Transverse colon (tissue), 4 donors: Measurements from ENCODE around the gene LRP1B. TPM values are rescaled to one million over a fixed set of nuclear protein-coding genes. Genes with fewer than 3 reads are reported as not detected.

Source experiments
- DNase-seq: peaks from one replicate; pipeline ENCODE4 v3.0.0-alpha.2; 2019
- H3K27ac ChIP-seq, 4 donors: fragments of 200-600 bp; sonication (generic); 2 replicates each; pipeline ENCODE4 v1.5.1; 2016 to 2018; ENCODE audit warnings: inconsistent platforms in 4 of 4
- H3K27me3 ChIP-seq: fragments of 200-600 bp; sonication (generic); 2 replicates; pipeline ENCODE4 v1.5.1; 2017; ENCODE audit warnings: inconsistent platforms
- H3K36me3 ChIP-seq, 4 donors: fragments of 200-600 bp; sonication (generic); 2 replicates each; pipeline ENCODE4 v1.5.1; 2017 to 2019; ENCODE audit warnings: inconsistent platforms in 4 of 4
- H3K4me1 ChIP-seq, 4 donors: fragments of 200-600 bp; sonication (generic); 2 replicates each; pipeline ENCODE4 v1.5.1; 2017 to 2020; ENCODE audit warnings: inconsistent platforms in 4 of 4
- H3K4me3 ChIP-seq, 4 donors: fragments of 200-600 bp; sonication (generic); 1 replicate in 1 of 4; 2 replicates in 3 of 4; pipeline versions ENCODE4 v1.5.1 to v1.6.1; 2017 to 2019; ENCODE audit warnings: inconsistent platforms in 4 of 4
- H3K9me3 ChIP-seq, 2 donors: fragments of 200-600 bp; sonication (generic); 2 replicates each; pipeline ENCODE4 v1.5.1; 2017 to 2019; ENCODE audit warnings: inconsistent platforms in 2 of 2
- EP300 ChIP-seq: sonication (generic); formaldehyde crosslinking; IDR thresholded peaks from one replicate; pipeline ENCODE4 v1.6.1; 2017; ENCODE audit warnings: antibody characterized with exemption, low read depth
- POLR2A ChIP-seq: fragments of 450-650 bp; IDR thresholded peaks from one replicate; pipeline ENCODE4 v1.6.1; 2016; ENCODE audit warnings: antibody characterized with exemption, mild to moderate bottlenecking, moderate library complexity
- POLR2AphosphoS5 ChIP-seq, 3 donors: sonication (generic); formaldehyde crosslinking; IDR thresholded peaks; one replicate each; pipeline ENCODE4 v1.6.1; 2016; ENCODE audit warnings: antibody characterized with exemption in 3 of 3
- WGBS, 2 donors: methylation state at CpG; one replicate each; pipeline ENCODE4 v1.1.5; 2018; ENCODE audit warnings: low coverage in 1 of 2; 5-methylcytosine and 5-hydroxymethylcytosine counted together
- in situ Hi-C, 4 donors: fragments of 200-750 bp; cut with MboI; loops; one replicate each; pipeline versions ENCODE4 v1.15.0 to v1.15.1; 2017; ENCODE audit warnings: low sequenced_read_pairs in 3 of 4, low pct_ligation_motif_present in 1 of 4, low pct_unique_long_range_greater_than_20kb in 1 of 4
- intact Hi-C: fragments of 100-400 bp; cut with DNase I; formaldehyde crosslinking; loops from one replicate; pipeline ENCODE4 v1.15.1; 2023; ENCODE audit warnings: low total_unique reads
- total RNA-seq, 4 donors: library from RNA; depleted of rRNA; stranded (reverse); fragments of >200 nt; gene quantifications; one replicate each; pipeline ENCODE4 v1.1.0, GENCODE V29; 2016
- TF ChIP-seq, protein P1 (sequence below), 5 experiments: fragments of 200-600 bp in 3 of 5; fragments of 450-650 bp in 2 of 5; sonication (generic) in 3 of 5; IDR thresholded peaks; 1 replicate in 2 of 5; 2 replicates in 3 of 5; pipeline ENCODE4 v1.5.1; 2016 to 2017; ENCODE audit warnings: antibody characterized with exemption in 5 of 5, inconsistent platforms in 3 of 5, mild to moderate bottlenecking in 2 of 5, moderate library complexity in 1 of 5

LRP1B gene
- total RNA-seq, 4 donors from 2014 or later: 0.48 to 5.4 (median 0.82) TPM; not detected in 1

DNA sequence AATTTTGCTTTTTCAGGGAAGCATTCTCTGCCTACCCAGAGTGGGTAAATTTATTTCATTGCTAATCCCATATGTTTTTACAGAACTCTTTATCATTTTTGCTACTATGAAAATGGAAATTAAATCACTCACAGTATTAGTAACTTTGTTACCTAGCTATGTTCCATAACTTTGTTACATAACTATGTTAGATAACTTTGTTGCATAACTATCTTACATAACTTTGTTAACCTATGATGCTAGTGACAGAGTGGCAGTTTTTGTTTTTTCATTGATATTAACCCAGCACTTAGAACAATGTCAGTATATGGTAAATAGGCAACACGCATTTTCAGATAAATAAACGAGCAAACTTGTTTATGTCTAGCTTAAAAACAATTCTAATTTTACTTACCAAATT, 286.6 kb downstream of the LRP1B start:
- Histone ChIP-seq H3K4me1 (no peaks in the 10 kb centered on the region), H3K27me3 (no peaks in the 10 kb centered on the region), H3K27ac (no peak overlapping the region), H3K4me3 (no peak overlapping the region), H3K9me3 (no peaks in the 10 kb centered on the region), H3K36me3 (no peaks in the 10 kb centered on the region)
- intact Hi-C loops (no loop called here), in situ Hi-C loops (no loop called here)
- 51 to 78% methylated on average over 2 of the region's 2 CpGs for WGBS, 2 donors
- TF ChIP-seq POLR2AphosphoS5 (IDR thresholded peaks at IDR 0.05) (no peak), EP300 (no peak), POLR2A (no peak)
- TF ChIP-seq, protein P1, sequence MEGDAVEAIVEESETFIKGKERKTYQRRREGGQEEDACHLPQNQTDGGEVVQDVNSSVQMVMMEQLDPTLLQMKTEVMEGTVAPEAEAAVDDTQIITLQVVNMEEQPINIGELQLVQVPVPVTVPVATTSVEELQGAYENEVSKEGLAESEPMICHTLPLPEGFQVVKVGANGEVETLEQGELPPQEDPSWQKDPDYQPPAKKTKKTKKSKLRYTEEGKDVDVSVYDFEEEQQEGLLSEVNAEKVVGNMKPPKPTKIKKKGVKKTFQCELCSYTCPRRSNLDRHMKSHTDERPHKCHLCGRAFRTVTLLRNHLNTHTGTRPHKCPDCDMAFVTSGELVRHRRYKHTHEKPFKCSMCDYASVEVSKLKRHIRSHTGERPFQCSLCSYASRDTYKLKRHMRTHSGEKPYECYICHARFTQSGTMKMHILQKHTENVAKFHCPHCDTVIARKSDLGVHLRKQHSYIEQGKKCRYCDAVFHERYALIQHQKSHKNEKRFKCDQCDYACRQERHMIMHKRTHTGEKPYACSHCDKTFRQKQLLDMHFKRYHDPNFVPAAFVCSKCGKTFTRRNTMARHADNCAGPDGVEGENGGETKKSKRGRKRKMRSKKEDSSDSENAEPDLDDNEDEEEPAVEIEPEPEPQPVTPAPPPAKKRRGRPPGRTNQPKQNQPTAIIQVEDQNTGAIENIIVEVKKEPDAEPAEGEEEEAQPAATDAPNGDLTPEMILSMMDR (IDR thresholded peaks at IDR 0.05): no peak
- no peak for DNase-seq

DNA sequence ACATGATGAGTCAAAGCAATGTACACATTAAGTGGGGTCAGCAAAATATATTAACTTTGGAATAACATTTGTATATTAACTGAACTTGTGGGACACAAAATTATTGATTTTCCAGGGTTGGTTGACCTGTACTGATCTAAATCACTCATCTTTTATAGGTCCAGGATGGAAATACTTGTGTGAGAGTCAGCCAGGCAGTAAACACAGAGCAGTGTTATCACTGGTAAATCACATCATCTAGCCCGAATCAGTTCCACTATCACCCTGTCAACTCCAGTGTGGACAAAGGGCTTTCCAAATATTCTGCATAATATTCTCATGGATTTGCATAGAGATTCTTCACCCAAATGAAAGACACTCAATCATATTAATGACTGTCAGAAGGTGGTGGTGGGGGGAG, 295.7 kb downstream of the LRP1B start:
- H3K27ac ChIP-seq: no peak overlapping the region
- intact Hi-C loops (no loop called here), in situ Hi-C loops (no loop called here)
- no peaks in the 10 kb centered on the region for H3K4me1 ChIP-seq
- H3K4me3 ChIP-seq: no peak overlapping the region
- no peaks in the 10 kb centered on the region for H3K36me3 ChIP-seq
- TF ChIP-seq POLR2AphosphoS5 (IDR thresholded peaks at IDR 0.05): no peak
- TF ChIP-seq POLR2A: no peak
- TF ChIP-seq, protein P1 (IDR thresholded peaks at IDR 0.05): no peak
- TF ChIP-seq EP300: no peak
- WGBS, 2 donors: 52% methylated on average over 1 of the region's 1 CpG; no CpG with 5 or more reads in 1 of the 2 donors
- no peaks in the 10 kb centered on the region for H3K27me3 ChIP-seq
- no peaks in the 10 kb centered on the region for H3K9me3 ChIP-seq
- no peak for DNase-seq

DNA sequence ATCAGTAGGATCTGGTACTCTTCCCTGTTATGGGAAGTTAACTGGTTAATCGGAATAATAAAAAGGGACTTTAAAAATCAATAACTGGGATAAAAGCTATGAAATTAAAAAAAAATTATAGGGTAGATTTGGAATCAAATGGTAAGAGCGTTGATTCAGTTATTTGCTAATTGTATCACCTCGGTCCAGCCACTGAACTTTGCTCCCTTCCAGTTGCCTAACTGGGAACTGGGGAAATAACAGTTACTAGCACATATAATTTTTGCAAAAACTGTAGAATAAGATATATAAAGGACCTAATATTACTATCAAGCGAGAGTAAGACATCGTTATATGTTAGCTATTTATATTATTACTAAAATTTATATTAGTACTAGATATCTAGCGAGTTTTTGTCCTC, 302.1 kb downstream of the LRP1B start:
- intact Hi-C loops (no loop called here), in situ Hi-C loops (no loop called here)
- H3K9me3 ChIP-seq: no peaks in the 10 kb centered on the region
- no peaks in the 10 kb centered on the region for H3K4me1 ChIP-seq
- no peak overlapping the region for H3K27ac ChIP-seq
- no peak for DNase-seq
- WGBS, 2 donors: 75 to 78% methylated on average over 6 of the region's 6 CpGs
- TF ChIP-seq, protein P1 (IDR thresholded peaks at IDR 0.05): no peak
- TF ChIP-seq POLR2A (no peak), POLR2AphosphoS5 (IDR thresholded peaks at IDR 0.05) (no peak), EP300 (no peak)
- H3K27me3 ChIP-seq: no peaks in the 10 kb centered on the region
- H3K36me3 ChIP-seq: no peaks in the 10 kb centered on the region
- no peak overlapping the region for H3K4me3 ChIP-seq

DNA sequence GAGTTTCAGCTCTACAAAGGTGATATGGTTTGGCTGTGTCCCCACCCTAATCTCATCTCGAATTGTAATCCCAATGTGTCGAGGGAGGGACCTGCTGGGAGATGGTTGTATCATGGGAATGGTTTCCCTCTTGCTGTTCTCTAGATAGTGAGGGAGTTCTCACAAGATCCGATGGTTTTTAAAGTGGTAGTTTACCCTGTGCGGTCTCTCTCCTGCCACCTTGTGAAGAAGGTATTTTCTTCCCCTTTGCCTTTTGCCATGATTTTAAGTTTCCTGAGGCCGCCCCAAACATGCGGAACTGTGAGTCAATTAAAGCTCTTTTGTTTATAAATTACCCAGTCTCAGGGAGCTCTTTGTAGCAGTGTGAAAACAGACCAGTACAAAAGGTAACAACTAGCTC, 306.0 kb downstream of the LRP1B start:
- Histone ChIP-seq H3K27ac (no peak overlapping the region), H3K36me3 (no peaks in the 10 kb centered on the region), H3K4me1 (no peaks in the 10 kb centered on the region), H3K4me3 (no peak overlapping the region), H3K9me3 (no peaks in the 10 kb centered on the region), H3K27me3 (no peaks in the 10 kb centered on the region)
- in situ Hi-C loops: no loop called here
- intact Hi-C loops: no loop called here
- TF ChIP-seq POLR2AphosphoS5 (IDR thresholded peaks at IDR 0.05) (no peak), POLR2A (no peak), EP300 (no peak)
- TF ChIP-seq, protein P1 (IDR thresholded peaks at IDR 0.05): no peak
- no peak for DNase-seq
- 64 to 84% methylated on average over 6 of the region's 6 CpGs for WGBS, 2 donors
